ENCODE results near the gene CNPY2. TPM values are rescaled to one million over a fixed set of nuclear protein-coding genes. Genes with fewer than 3 reads are reported as not detected.
"Not testable (repeated sequence)": the region's sequence is repeated elsewhere in the genome, so short reads cannot be mapped to it uniquely, and the experiment has no call there.

Gene CNPY2
- total RNA-seq, 4 donors from 2014 or later, result 37.2 to 66.6 (median 55.3) TPM

- H3K27me3 ChIP-seq, result no peaks in the 10 kb centered on the region
- intact Hi-C loops (cut with DNase I), result no loop called here
- no peaks in the 10 kb centered on the region for H3K9me3 ChIP-seq
- peaks cover 0 to 75% (median 13%) of the 10 kb centered on the region in 3 donors for H3K36me3 ChIP-seq
- TF ChIP-seq POLR2A (IDR thresholded peaks at IDR 0.05), result no peak
- no peak for TF ChIP-seq CTCF (IDR thresholded peaks at IDR 0.05)
- DNase-seq, result no peak
- H3K4me1 ChIP-seq, result peaks cover 22 to 50% (median 22%) of the 10 kb centered on the region in 3 donors
- 82 to 96% methylated on average over 3 of the region's 3 CpGs for WGBS, 2 donors
- H3K4me3 ChIP-seq, result no peak overlapping the region
- no peak overlapping the region for H3K27ac ChIP-seq
These were observed 26.9 kb downstream of the CNPY2 start for GRCh38 chr12:56288705-56289387.

- no peak for DNase-seq
- Histone ChIP-seq H3K9me3 (no peaks in the 10 kb centered on the region), H3K4me1 (peaks cover 13 to 23% (median 15%) of the 10 kb centered on the region in 3 donors), H3K4me3 (no peak overlapping the region), H3K27me3 (no peaks in the 10 kb centered on the region), H3K36me3 (peaks cover 15 to 94% (median 37%) of the 10 kb centered on the region in 3 donors), H3K27ac (no peak overlapping the region)
- intact Hi-C loops (cut with DNase I), result no loop called here
- TF ChIP-seq CTCF (IDR thresholded peaks at IDR 0.05), result no peak
- TF ChIP-seq POLR2A (IDR thresholded peaks at IDR 0.05), result no peak
- 44 to 56% methylated on average over 4 of the region's 4 CpGs for WGBS, 2 donors
These were observed 29.6 kb downstream of the CNPY2 start for GRCh38 chr12:56286044-56286830.

GRCh38 chr12:56284263-56284662 lies 31.5 kb downstream of the CNPY2 start:
- DNase-seq; intact Hi-C loops (cut with DNase I); H3K27me3 ChIP-seq; H3K9me3 ChIP-seq; H3K27ac ChIP-seq; H3K4me3 ChIP-seq: not testable (repeated sequence)
- peaks cover 19 to 94% (median 49%) of the 10 kb centered on the region in 3 donors for H3K36me3 ChIP-seq
- WGBS, 2 donors, result 78 to 87% methylated on average over 4 to 5 of the region's 5 CpGs
- H3K4me1 ChIP-seq, result peaks cover 7 to 10% (median 10%) of the 10 kb centered on the region in 3 donors

DNA sequence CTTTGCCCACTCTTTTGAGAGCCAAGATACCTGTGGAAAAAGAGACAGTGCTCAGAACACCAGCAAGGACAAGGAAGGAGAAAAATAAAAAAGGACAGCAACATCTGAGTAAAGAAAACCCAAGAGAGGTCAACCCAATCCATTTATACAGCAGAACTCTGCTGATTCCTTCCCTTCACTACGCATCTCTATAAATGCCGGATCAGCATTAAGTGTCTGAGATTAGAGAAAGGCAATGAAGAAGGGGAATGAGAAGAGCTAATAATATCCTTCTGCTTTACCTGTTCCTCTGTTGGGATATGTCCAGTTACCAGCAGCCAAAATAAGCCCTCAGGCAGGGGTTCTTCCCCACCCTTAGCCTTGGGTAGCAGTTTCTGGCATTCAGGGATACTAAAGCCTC lies 33.2 kb downstream of the CNPY2 start:
- no peak for TF ChIP-seq POLR2A (IDR thresholded peaks at IDR 0.05)
- no peak for TF ChIP-seq CTCF (IDR thresholded peaks at IDR 0.05)
- H3K4me1 ChIP-seq, result peaks cover 7 to 10% (median 10%) of the 10 kb centered on the region in 3 donors
- H3K9me3 ChIP-seq, result no peaks in the 10 kb centered on the region
- no peak for DNase-seq
- intact Hi-C loops (cut with DNase I), result no loop called here
- H3K27ac ChIP-seq, result no peak overlapping the region
- H3K27me3 ChIP-seq, result no peaks in the 10 kb centered on the region
- 94 to 97% methylated on average over 2 of the region's 2 CpGs for WGBS, 2 donors
- no peak overlapping the region for H3K4me3 ChIP-seq
- peaks cover 26 to 95% (median 58%) of the 10 kb centered on the region in 3 donors for H3K36me3 ChIP-seq

DNA sequence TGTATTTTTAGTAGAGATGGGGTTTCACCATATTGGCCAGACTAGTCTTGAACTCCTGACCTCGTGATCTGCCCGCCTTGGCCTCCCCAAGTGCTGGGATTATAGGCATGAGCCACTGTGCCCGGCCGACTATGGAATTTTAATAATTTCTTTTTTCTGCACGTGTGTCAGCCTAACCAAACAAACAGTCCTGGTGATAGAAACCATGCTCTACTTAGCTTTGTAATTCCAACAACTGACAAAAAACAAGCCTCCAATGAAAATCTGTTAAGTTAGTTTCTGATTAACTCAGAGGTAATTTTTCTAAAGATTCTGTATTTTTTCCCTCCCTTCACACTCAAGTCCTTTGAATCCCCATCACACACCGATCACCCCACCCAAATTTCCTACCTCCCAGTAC lies 33.8 kb downstream of the CNPY2 start:
- no peak for DNase-seq
- Histone ChIP-seq H3K36me3 (peaks cover 26 to 99% (median 62%) of the 10 kb centered on the region in 3 donors), H3K27ac (no peak overlapping the region), H3K4me1 (peaks cover 3 to 9% (median 8%) of the 10 kb centered on the region in 3 donors), H3K27me3 (no peaks in the 10 kb centered on the region), H3K4me3 (no peak overlapping the region), H3K9me3 (no peaks in the 10 kb centered on the region)
- intact Hi-C loops (cut with DNase I), result no loop called here
- TF ChIP-seq CTCF (IDR thresholded peaks at IDR 0.05), result no peak
- no peak for TF ChIP-seq POLR2A (IDR thresholded peaks at IDR 0.05)
- 83 to 88% methylated on average over 6 of the region's 6 CpGs for WGBS, 2 donors

Measured in esophagus squamous epithelium (tissue), 5 donors.